HG03565 (cell line): ENCODE measurements around the gene MFAP1.
"Not testable (repeated sequence)": the region's sequence is repeated elsewhere in the genome, so short reads cannot be mapped to it uniquely, and the experiment has no call there.

Experiments used
- ATAC-seq: cut with Tn5 transposase; IDR thresholded peaks from one replicate; pipeline ENCODE4 v1.9.1; 2021; ENCODE audit warnings: mild to moderate bottlenecking, moderate library complexity; ENCODE audit not compliant: unreplicated experiment

Gene MFAP1, protein sequence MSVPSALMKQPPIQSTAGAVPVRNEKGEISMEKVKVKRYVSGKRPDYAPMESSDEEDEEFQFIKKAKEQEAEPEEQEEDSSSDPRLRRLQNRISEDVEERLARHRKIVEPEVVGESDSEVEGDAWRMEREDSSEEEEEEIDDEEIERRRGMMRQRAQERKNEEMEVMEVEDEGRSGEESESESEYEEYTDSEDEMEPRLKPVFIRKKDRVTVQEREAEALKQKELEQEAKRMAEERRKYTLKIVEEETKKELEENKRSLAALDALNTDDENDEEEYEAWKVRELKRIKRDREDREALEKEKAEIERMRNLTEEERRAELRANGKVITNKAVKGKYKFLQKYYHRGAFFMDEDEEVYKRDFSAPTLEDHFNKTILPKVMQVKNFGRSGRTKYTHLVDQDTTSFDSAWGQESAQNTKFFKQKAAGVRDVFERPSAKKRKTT

DNA sequence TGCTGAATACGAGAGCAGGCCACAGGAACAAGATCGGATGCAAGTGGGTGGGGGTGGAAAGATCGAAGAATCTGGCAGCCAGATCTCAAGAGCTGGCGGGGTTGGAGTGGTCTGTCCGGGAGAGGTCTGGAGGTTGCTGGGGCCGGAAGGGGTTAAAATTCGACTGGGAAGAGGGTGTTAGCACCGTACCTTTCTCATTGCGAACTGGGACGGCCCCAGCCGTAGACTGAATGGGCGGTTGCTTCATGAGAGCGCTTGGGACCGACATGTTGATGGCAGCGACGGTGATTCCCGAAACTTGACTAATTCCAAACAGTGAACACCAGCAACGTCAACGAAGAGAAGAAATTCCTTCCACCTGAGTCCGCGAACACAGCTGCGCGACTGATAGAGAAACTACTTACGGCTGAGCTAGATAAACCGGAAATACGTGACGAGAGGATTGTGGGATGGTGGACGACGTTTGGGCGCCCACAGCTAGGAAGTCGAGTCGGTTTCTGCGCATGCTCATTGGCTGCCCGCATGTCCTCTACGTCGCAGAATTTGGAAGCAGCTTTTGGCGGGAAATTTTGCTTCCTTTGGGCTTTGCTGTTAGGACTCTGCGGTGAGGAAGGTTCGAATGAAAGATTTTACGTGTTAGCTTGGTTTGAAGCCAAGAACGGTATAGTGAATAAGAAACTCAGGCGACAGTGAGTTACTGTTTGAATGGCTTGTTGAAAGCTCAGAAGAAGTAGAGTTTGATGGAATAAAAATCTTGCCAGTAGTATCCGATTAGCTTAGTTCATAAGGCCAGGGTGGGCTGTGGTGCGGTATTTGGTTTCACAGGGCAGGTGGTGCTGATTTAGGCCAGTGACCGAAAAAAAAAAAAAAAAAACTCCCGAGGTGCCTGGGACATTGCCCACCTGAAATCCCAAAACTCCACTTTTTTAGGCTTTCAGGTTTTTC, at the start of gene MFAP1:
TSS of gene MFAP1 (minus strand) at position 389 of the 945 bp plus-strand sequence. CDS start at position 268, 121 bp downstream.
- ATAC-seq: peak; percentile 60

- no peak for ATAC-seq
Measured at GRCh38 chr15:43873651-43874050, 49.2 kb upstream of the MFAP1 start.

- no peak for ATAC-seq
Measured at GRCh38 chr15:43872416-43873020, 48.0 kb upstream of the MFAP1 start.

- ATAC-seq: no peak
Measured at GRCh38 chr15:43871835-43872234, 47.3 kb upstream of the MFAP1 start.

- no peak for ATAC-seq
Measured at GRCh38 chr15:43868406-43868805, 43.9 kb upstream of the MFAP1 start.

DNA sequence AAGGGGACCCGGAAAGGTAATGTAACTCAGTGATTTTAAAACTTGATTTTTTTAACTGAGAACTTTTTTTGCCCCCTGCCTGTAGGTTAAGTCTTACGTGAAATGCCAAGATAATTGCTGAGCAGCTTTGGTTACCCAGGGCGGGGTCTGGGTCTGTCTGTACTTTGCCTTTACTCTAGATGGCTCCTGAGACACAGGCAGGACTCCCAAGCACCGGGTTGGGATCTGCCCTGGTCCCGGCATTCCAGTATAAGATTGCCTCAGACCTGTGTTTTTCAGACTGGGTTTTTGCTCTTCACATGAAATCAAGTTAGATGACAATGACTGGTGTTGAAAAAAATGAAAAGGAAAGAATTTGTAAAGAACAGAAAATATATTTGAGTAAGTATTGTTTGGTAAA, 42.6 kb upstream of the MFAP1 start:
- ATAC-seq: no peak

DNA sequence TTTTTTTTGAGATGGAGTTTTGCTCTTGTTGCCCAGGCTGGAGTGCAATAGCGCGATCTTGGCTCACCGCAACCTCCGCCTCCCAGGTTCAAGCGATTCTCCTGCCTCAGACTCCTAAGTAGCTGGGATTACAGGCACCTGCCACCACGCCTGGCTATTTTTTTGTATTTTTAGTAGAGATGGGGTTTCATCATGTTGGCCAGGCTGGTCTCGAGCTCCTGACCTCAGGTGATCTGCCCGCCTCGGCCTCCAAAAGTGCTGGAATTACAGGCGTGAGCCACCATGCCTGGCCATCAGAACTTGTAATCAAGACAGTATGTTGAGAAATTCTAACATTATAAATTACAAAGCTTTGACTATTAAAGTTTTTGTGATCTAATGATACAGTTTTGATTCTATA, 42.1 kb upstream of the MFAP1 start:
- ATAC-seq: not testable (repeated sequence)

DNA sequence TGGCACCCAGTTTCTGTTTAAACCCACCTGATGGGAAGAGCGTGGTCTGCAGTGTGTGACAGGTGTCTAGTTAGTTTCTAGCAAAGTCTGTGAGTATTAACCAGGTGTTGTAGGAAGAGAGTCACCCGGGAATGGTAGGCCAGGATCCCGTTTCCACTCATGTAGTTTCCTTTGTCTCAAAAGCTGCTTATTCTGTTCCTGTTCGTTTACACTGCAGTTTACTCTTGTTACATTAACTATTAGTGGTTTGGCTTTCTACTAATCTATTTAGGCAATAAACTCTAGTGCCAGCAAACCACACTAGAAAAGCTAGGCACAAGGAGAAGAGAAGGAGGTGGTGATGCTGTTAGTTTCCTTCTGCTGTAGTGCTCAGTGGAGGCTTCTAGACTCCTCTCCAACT, 35.1 kb upstream of the MFAP1 start:
- no peak for ATAC-seq

- no peak for ATAC-seq
Measured at GRCh38 chr15:43854801-43855200, 30.3 kb upstream of the MFAP1 start.

- ATAC-seq: no peak
Measured at GRCh38 chr15:43852607-43853006, 28.1 kb upstream of the MFAP1 start.

DNA sequence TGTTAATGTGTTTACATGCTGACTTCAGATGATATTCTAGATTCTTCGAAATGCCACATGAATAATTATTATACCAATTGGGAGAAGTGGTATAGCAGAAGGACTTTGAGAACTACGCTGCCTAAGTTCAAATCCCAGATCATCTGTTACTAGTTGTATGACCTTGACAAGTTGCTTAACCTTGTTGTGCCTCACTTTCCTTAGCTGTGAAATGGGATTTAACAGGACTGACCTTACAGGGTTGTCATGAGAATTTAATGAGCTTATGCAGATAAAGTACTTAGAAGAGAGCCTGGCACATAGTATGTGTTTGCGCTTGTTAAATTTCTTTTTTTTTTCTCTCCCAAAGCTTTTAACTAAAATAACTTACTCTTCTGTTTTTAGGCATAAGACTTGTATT, 26.8 kb upstream of the MFAP1 start:
- no peak for ATAC-seq

- ATAC-seq: no peak
Measured at GRCh38 chr15:43845421-43845820, 20.9 kb upstream of the MFAP1 start.

- ATAC-seq: not testable (repeated sequence)
Measured at GRCh38 chr15:43832485-43832884, 8.0 kb upstream of the MFAP1 start.

DNA sequence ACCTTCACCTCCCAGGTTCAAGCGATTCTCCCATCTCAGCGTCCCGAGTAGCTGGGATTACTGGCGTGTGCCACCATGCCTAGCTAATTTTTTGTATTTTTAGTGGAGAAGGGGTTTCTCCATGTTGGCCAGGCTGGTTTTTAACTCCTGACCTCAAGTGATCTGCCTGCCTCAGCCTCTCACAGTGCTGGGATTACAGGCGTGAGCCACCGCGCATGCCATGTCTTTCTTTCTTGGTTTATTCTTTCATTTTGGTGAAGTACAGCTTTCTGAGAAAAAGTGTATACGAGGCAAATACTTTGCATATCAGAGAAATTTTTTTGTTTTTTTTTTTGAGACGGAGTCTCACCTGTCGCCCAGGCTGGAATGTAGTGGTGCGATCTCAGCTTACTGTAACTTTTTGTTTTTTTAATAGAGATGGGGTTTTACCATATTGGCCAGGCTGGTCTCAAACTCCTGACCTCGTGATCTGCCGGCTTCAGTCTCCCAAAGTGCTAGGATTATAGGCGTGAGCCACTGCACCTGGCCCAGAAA, 7.1 kb upstream of the MFAP1 start:
- not testable (repeated sequence) for ATAC-seq

DNA sequence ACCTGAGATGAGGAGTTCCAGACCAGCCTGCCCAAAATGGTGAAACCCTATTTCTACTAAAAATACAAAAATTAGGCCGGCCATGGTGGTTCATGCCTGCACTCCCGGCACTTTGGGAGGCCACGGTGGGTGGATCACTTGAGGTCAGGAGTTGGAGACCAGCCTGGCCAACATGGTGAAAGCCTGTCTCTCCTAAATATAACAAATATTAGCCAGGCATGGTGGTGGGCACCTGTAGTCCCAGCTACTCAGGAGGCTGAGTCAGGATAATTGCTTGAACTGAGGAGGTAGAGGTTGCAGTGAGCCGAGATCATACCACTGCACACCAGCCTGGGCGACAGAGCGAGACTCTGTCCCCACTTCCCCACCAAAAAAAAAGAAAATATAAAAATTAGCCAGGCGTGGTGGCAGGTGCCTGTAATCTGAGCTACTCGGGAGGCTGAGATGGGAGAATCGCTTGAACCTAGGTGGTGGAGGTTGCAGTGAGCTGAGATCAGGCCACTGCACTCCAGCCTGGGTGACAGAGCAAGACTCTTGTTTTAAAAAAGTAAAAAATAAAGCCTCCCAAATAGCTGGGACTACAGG, 6.3 kb upstream of the MFAP1 start:
- ATAC-seq: not testable (repeated sequence)

GRCh38 chr15:43829951-43830540, 5.6 kb upstream of the MFAP1 start:
- ATAC-seq: not testable (repeated sequence)

DNA sequence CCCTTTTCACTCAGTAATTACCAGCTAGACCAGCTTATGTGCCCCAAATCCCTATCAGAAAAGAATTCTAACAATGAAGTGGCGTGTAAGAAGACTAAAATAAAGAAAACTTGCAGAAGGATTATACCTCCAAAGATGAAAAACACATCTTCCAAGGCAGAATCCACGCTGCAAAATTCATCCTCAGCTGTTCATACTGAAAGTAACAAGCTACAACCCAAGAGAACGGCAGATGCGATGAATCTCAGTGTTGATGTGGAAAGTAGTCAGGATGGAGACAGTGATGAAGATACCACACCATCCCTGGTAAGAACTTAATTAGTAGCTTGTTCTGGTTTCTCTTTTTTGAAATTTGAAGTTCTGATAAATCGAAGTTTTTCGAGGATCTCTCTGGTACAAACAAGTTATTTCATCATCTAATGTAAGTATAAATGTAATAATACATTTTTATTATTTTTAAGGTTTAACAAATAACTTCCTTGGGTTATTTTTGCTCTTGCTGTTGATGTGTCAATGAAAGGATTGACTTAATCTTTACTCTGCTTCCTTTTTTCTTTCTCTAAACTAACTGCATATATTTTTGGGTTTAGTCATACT, 3.7 kb upstream of the MFAP1 start:
- no peak for ATAC-seq

DNA sequence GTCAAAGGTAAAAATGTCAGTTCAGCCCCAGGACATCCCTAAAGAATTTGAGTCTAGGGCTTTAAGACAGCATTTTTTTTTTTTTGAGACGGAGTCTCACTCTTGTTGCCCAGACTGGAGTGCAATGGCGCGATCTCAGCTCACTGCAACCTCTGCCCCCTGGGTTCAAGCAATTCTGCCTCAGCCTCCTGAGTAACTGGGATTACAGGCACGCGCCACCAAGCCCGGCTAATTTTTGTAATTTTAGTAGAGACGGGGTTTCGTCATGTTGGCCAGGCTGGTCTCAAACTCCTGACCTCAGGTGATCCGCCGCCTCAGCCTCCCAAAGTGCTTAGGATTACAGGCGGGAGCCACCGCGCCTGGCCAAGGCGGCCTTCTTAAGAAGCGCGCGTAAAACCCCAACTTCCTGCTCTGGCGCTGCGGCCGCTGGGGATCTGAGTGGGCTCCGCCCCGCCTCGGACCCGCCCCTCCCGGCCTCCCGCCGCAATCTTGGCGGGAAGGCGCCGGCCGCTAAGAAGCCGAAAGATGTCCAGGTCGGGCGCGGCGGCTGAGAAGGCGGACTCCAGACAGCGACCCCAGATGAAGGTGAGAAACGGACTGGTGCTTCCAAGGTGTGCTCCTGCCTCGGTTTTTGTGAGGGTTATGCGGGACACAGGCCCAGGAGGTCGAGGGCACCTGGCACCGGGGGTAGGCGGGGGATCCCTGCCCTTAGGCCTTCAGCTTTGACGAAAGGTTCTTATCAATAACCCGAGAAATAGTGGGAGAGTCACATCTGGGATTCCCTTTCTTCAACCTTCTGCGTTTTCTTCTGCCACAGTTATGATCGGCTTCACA, 2.2 kb upstream of the MFAP1 start, which contains the start of gene WDR76:
TSS of gene WDR76 (plus strand) at position 495 of the 834 bp plus-strand sequence. CDS start at position 526, 31 bp downstream.
- peak; percentile 43 for ATAC-seq

GRCh38 chr15:43826029-43826507, 1.6 kb upstream of the MFAP1 start:
- no peak for ATAC-seq
